Natural killer cell (primary cell): ENCODE data around the gene ACTL6B. TPM values are rescaled to one million over a fixed set of nuclear protein-coding genes. Genes with fewer than 3 reads are reported as not detected.
"Not testable (repeated sequence)": the region's sequence is repeated elsewhere in the genome, so short reads cannot be mapped to it uniquely, and the experiment has no call there.

Experiments
- ATAC-seq, 3 donors: fragments of 150-1000 bp in 2 of 3; fragments of 200-7000 bp in 1 of 3; cut with Tn5 transposase; 1 replicate in 1 of 3; 2 replicates in 2 of 3; pipeline ENCODE4 v1.10.0; 2021; ENCODE audit warnings: mild to moderate bottlenecking in 2 of 3, moderate library complexity in 2 of 3
- DNase-seq, 2 donors: peaks; one replicate each; pipeline versions ENCODE4 v3.0.0 to v3.0.0-alpha.2; 2013 to 2021; ENCODE audit warnings: mixed read lengths in 1 of 2
- H3K27ac ChIP-seq: one replicate; pipeline ENCODE4 v1.5.1; 2013; ENCODE audit warnings: mild to moderate bottlenecking, low read length
- H3K27me3 ChIP-seq: one replicate; pipeline ENCODE4 v1.6.1; 2013; ENCODE audit warnings: low read length; ENCODE audit not compliant: control insufficient read depth, insufficient read depth
- H3K36me3 ChIP-seq: one replicate; pipeline ENCODE4 v1.6.1; 2013; ENCODE audit warnings: low read length; ENCODE audit not compliant: control insufficient read depth, insufficient read depth
- H3K4me1 ChIP-seq: one replicate; pipeline ENCODE4 v1.6.1; 2013; ENCODE audit warnings: low read length; ENCODE audit not compliant: control insufficient read depth, insufficient read depth
- H3K4me3 ChIP-seq: one replicate; pipeline ENCODE4 v1.5.1; 2013; ENCODE audit warnings: low read length
- H3K9me3 ChIP-seq: one replicate; pipeline ENCODE4 v1.6.1; 2013; ENCODE audit warnings: low read length; ENCODE audit not compliant: control insufficient read depth, insufficient read depth
- H3K27ac Mint-ChIP-seq, 2 donors: one replicate each; pipeline ENCODE4 v1.8.0; 2022; ENCODE audit warnings: mild to moderate bottlenecking in 2 of 2, mixed read lengths in 2 of 2, moderate library complexity in 1 of 2
- H3K27me3 Mint-ChIP-seq, 2 donors: one replicate each; pipeline ENCODE4 v1.8.0; 2022; ENCODE audit warnings: low read depth in 2 of 2, mixed read lengths in 2 of 2
- H3K36me3 Mint-ChIP-seq: one replicate; pipeline ENCODE4 v1.8.0; 2022; ENCODE audit warnings: mixed read lengths
- H3K4me1 Mint-ChIP-seq, 2 donors: one replicate each; pipeline ENCODE4 v1.8.0; 2022; ENCODE audit warnings: mixed read lengths in 2 of 2
- H3K4me3 Mint-ChIP-seq: one replicate; pipeline ENCODE4 v1.8.0; 2022; ENCODE audit warnings: mild to moderate bottlenecking, moderate library complexity, mixed read lengths
- H3K9me3 Mint-ChIP-seq, 2 donors: one replicate each; pipeline ENCODE4 v1.8.0; 2022; ENCODE audit warnings: mixed read lengths in 2 of 2
- CTCF ChIP-seq: fragments of 200-600 bp; IDR thresholded peaks from one replicate; pipeline ENCODE4 v1.8.0; 2022; ENCODE audit warnings: antibody characterized with exemption
- WGBS: methylation state at CpG from one replicate; pipeline ENCODE4 v1.1.7; 2013; ENCODE audit warnings: missing lambda C conversion rate; ENCODE audit not compliant: insufficient coverage; 5-methylcytosine and 5-hydroxymethylcytosine counted together
- intact Hi-C: fragments of 100-400 bp; cut with micrococcal nuclease; formaldehyde crosslinking; loops from one replicate; pipeline ENCODE4 v1.14.2; 2022
- total RNA-seq, 4 donors: library from RNA; stranded (reverse); fragments of 120-200 nt in 1 of 4; gene quantifications; one replicate each; pipeline versions ENCODE4 v1.2.3 to v1.2.4, GENCODE V29; 2013 to 2022

ACTL6B gene
- total RNA-seq, 3 donors from 2014 or later (not counting 1 experiment from before 2014, with no cell fraction given) = not detected

DNA sequence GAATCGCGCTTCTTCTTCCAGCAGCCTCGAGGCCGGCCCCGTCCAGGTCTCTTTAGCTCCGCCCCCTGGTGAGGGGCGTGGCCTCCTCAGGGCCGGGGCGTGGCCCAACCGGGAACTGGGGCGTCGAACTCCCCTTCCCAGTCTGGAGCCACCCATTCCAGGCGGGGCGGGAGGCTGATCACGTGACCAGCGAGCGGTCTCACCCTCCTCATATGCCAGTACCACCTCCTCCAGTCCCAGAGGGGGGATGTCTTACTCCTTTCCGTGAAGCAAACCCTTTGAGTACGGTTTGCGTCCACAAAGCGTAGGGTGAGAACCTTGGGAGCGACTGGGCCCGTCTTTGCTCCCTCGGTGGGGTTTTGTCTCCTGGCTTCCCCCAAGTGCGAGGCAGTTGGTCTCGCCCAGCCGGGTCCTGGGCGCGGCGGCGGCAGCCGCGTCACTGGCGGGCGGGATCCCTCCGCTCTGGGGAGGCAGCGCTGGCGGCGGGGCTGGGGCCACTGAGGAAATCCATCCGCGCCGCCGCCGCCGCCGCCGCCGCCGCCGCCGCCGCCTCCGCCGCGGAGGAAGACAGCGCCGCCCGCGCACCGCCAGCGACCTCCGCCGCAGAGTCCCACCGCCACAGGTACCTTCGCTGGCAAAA, 17.2 kb upstream of the ACTL6B start, which contains the start of gene GNB2:
Gene GNB2, plus strand, starts transcription at position 439 of the 640 bp plus-strand sequence. CDS start 2,526 bp downstream, outside the sequence.
- Mint-ChIP-seq H3K27ac (peak within 1 kb of the TSS; percentile 90 to 97), H3K9me3 (no peaks in the 10 kb centered on the region), H3K27me3 (no peaks in the 10 kb centered on the region), H3K4me3 (peak within 1 kb of the TSS; percentile 95), H3K4me1 (peaks cover 0 to 29% of the 10 kb centered on the region in 2 donors), H3K36me3 (no peaks in the 10 kb centered on the region)
- H3K4me1 ChIP-seq = peaks cover 19% of the 10 kb centered on the region
- intact Hi-C loops = loop anchor here (1.0 to 10.0 kb wide), 3 partner anchors 41 to 569 kb away; partner anchors contain the start of genes AP4M1, MCM7 and MOSPD3
- H3K9me3 ChIP-seq = no peaks in the 10 kb centered on the region
- H3K4me3 ChIP-seq = peak within 1 kb of the TSS; percentile 99
- TF ChIP-seq CTCF = no peak
- DNase-seq (peak; percentile 93 to 97), ATAC-seq (peak; percentile 56 to 81 (median 59))
- peak within 1 kb of the TSS; percentile 99 for H3K27ac ChIP-seq
- WGBS = 0% methylated on average over 65 of the region's 65 CpGs
- peaks cover 22% of the 10 kb centered on the region for H3K36me3 ChIP-seq
- H3K27me3 ChIP-seq = no peaks in the 10 kb centered on the region

DNA sequence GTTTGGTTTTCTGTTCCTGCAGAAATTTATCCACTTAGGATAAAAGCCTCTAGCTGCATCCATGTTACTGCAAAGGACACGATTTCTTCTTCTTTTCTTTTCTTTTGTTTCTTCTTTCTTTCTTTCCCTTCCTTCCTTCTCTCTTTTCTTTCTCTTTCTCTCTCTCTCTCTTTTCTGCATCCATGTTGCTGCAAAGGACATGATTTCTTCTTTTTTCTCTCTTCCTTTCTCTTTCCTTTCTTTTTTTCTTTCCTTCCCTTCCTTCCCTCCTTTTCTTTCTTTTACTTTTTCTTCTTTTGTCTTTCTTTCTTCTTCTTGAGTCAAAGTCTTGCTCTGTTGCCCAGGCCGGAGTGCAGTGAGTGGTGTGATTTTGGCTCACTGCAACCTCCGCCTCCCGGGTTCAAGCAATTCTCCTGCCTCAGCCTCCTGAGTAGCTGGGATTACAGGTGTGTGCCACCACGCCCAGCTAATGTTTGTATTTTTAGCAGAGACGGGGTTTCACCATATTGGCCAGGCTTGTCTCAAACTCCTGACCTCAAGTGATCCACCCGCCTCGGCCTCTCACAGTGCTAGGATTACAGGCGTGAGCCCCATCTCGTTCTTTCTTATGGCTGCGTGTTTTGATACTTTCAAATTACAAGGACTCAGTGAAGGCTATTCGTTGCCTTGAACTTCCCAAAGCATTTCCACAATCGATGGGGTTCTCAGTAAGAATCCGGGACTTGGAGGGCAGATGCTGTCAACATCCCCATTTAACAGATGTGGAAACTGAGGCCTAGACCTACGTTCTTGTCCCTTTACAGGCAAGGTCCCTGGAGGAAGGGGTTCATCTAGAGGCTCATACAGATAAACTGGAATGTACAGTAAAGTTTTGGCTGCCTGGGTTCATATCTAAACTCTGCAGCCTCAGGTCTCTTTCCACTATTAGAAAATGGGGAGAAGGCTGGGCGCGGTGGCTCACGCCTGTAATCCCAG, 15.4 kb upstream of the ACTL6B start:
- H3K27me3 Mint-ChIP-seq = no peaks in the 10 kb centered on the region
- no peaks in the 10 kb centered on the region for H3K9me3 ChIP-seq
- no peaks in the 10 kb centered on the region for H3K36me3 Mint-ChIP-seq
- DNase-seq = no peak
- peaks cover 17% of the 10 kb centered on the region for H3K4me1 ChIP-seq
- peak overlapping the region in 1 of 2 donors; percentile 90 for H3K27ac Mint-ChIP-seq
- peaks cover 0 to 22% of the 10 kb centered on the region in 2 donors for H3K4me1 Mint-ChIP-seq
- H3K27ac ChIP-seq = no peak overlapping the region
- WGBS = 95% methylated on average over 18 of the region's 18 CpGs
- peaks cover 4% of the 10 kb centered on the region for H3K36me3 ChIP-seq
- no peak for TF ChIP-seq CTCF
- intact Hi-C loops = loop anchor here (5.0 to 10.0 kb wide), 2 partner anchors 39 to 567 kb away; partner anchors contain the start of genes AP4M1 and MCM7
- no peak overlapping the region for H3K4me3 ChIP-seq
- no peak for ATAC-seq
- peak overlapping the region; percentile 95 for H3K4me3 Mint-ChIP-seq
- no peaks in the 10 kb centered on the region for H3K27me3 ChIP-seq
- no peaks in the 10 kb centered on the region for H3K9me3 Mint-ChIP-seq

GRCh38 chr7:100670074-100670473, 13.8 kb upstream of the ACTL6B start:
- Mint-ChIP-seq H3K4me1 (peaks cover 0 to 16% of the 10 kb centered on the region in 2 donors), H3K27ac (no peak overlapping the region), H3K4me3 (no peak overlapping the region), H3K9me3 (no peaks in the 10 kb centered on the region), H3K36me3 (no peaks in the 10 kb centered on the region), H3K27me3 (no peaks in the 10 kb centered on the region)
- intact Hi-C loops = loop anchor here (5.0 to 10.0 kb wide), 2 partner anchors 38 to 565 kb away; partner anchors contain the start of genes AP4M1 and MCM7
- no peak for ATAC-seq
- Histone ChIP-seq H3K4me1 (peaks cover 11% of the 10 kb centered on the region), H3K4me3 (no peak overlapping the region), H3K27me3 (no peaks in the 10 kb centered on the region), H3K36me3 (no peaks in the 10 kb centered on the region), H3K9me3 (no peaks in the 10 kb centered on the region), H3K27ac (no peak overlapping the region)
- DNase-seq = no peak
- TF ChIP-seq CTCF = no peak
- WGBS = 68% methylated on average over 7 of the region's 8 CpGs

DNA sequence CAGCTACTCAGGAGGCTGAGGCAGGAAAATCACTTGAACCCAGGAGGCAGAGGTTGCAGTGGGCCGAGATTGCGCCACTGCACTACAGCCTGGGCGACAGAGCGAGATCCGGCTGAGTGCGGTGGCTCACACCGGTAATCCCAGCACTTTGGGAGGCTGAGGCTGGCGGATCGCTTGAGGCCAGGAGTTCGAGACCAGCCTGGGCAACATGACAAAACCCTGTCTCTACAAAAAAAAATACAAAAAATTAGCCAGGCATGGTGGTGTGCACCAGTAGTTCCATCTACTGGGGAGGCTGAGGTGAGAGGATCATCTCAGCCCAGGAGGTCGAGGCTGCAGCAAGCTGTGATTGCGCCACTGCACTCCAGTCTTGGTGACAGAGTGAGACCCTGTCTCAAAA, 12.9 kb upstream of the ACTL6B start:
- H3K27me3 ChIP-seq, ATAC-seq, H3K4me3 ChIP-seq, H3K27ac ChIP-seq, H3K9me3 ChIP-seq, H3K27ac Mint-ChIP-seq, H3K4me1 Mint-ChIP-seq, H3K4me3 Mint-ChIP-seq, intact Hi-C loops, H3K27me3 Mint-ChIP-seq, H3K36me3 Mint-ChIP-seq, H3K36me3 ChIP-seq, H3K9me3 Mint-ChIP-seq, DNase-seq: not testable (repeated sequence)
- 97% methylated on average over 11 of the region's 12 CpGs for WGBS
- H3K4me1 ChIP-seq = peaks cover 11% of the 10 kb centered on the region
